Gastrocnemius medialis (tissue), 4 donors: ENCODE data around the gene OXSM.

Experiments
- POLR2A ChIP-seq, 2 donors: fragments of 450-650 bp; IDR thresholded peaks; one replicate each; pipeline ENCODE4 v1.6.1; 2017; ENCODE audit warnings: antibody characterized with exemption in 2 of 2, mild to moderate bottlenecking in 2 of 2, moderate library complexity in 2 of 2
- TF ChIP-seq, protein P1 (sequence below), 5 experiments: fragments of 450-650 bp in 3 of 5; fragments of 200-600 bp in 2 of 5; sonication (generic) in 2 of 5; IDR thresholded peaks in 4 of 5; conservative IDR thresholded peaks in 1 of 5; 1 replicate in 4 of 5; 2 replicates in 1 of 5; pipeline ENCODE4 v1.5.1; 2016 to 2019; ENCODE audit warnings: antibody characterized with exemption in 5 of 5, mild to moderate bottlenecking in 3 of 5, moderate library complexity in 3 of 5

- TF ChIP-seq, protein P1, sequence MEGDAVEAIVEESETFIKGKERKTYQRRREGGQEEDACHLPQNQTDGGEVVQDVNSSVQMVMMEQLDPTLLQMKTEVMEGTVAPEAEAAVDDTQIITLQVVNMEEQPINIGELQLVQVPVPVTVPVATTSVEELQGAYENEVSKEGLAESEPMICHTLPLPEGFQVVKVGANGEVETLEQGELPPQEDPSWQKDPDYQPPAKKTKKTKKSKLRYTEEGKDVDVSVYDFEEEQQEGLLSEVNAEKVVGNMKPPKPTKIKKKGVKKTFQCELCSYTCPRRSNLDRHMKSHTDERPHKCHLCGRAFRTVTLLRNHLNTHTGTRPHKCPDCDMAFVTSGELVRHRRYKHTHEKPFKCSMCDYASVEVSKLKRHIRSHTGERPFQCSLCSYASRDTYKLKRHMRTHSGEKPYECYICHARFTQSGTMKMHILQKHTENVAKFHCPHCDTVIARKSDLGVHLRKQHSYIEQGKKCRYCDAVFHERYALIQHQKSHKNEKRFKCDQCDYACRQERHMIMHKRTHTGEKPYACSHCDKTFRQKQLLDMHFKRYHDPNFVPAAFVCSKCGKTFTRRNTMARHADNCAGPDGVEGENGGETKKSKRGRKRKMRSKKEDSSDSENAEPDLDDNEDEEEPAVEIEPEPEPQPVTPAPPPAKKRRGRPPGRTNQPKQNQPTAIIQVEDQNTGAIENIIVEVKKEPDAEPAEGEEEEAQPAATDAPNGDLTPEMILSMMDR (IDR thresholded peaks at IDR 0.05 in 4 of 5, conservative IDR thresholded peaks at IDR 0.05 in 1 of 5): no peak
- TF ChIP-seq POLR2A (IDR thresholded peaks at IDR 0.05): no peak
These were observed 45.4 kb upstream of the OXSM start for GRCh38 chr3:25744470-25744869.
